Ovary (tissue), 9 donors: Measurements from ENCODE around the gene FGF6. TPM values are rescaled to one million over a fixed set of nuclear protein-coding genes. Genes with fewer than 3 reads are reported as not detected.
"Not testable (repeated sequence)": the region's sequence is repeated elsewhere in the genome, so short reads cannot be mapped to it uniquely, and the experiment has no call there.

Experiments used
- DNase-seq, 5 donors: peaks; one replicate each; pipeline ENCODE4 v3.0.0-alpha.2; 2019 to 2020
- H3K27ac ChIP-seq, 2 donors: fragments of 200-600 bp; one replicate each; pipeline versions ENCODE4 v1.5.1 to v1.8.0; 2019 to 2022
- H3K27me3 ChIP-seq: fragments of 200-600 bp; one replicate; pipeline ENCODE4 v1.8.0; 2022
- H3K36me3 ChIP-seq: fragments of 200-600 bp; sonication (generic); one replicate; pipeline ENCODE4 v1.5.1; 2019
- H3K4me1 ChIP-seq: one replicate; pipeline ENCODE4 v1.8.1; 2013; ENCODE audit warnings: mild to moderate bottlenecking, moderate library complexity; ENCODE audit not compliant: insufficient read depth
- H3K4me3 ChIP-seq: fragments of 200-600 bp; sonication (generic); one replicate; pipeline ENCODE4 v1.5.1; 2017
- H3K9me3 ChIP-seq, 2 donors: fragments of 200-600 bp in 1 of 2; sonication (generic) in 1 of 2; one replicate each; pipeline versions ENCODE4 v1.5.1 to v1.8.1; 2013 to 2019; ENCODE audit warnings: mild to moderate bottlenecking in 1 of 2, moderate library complexity in 1 of 2
- EP300 ChIP-seq: sonication (generic); formaldehyde crosslinking; IDR thresholded peaks from one replicate; pipeline ENCODE4 v1.6.1; 2017; ENCODE audit warnings: antibody characterized with exemption
- POLR2A ChIP-seq: fragments of 450-650 bp; IDR thresholded peaks from one replicate; pipeline ENCODE4 v1.6.1; 2017; ENCODE audit warnings: antibody characterized with exemption, mild to moderate bottlenecking, moderate library complexity
- WGBS, 3 donors: extraction: QIAGEN DNeasy Blood & Tissue Kit in 1 of 3; methylation state at CpG; one replicate each; pipeline versions ENCODE4 v1.1.5 to v1.1.7; 2013 to 2017; 5-methylcytosine and 5-hydroxymethylcytosine counted together
- intact Hi-C, 4 donors: fragments of 100-400 bp; cut with DNase I; formaldehyde crosslinking; loops; one replicate each; pipeline versions ENCODE4 v1.11.0 to v1.15.1; 2022 to 2023
- polyA plus RNA-seq, 2 donors: library from polyadenylated mRNA; stranded (reverse); fragments of 200-250 nt in 1 of 2; fragments of 350-450 nt in 1 of 2; fragmentation: Illumina TruSeq in 1 of 2; extraction: RNeasy Lipid Tissue Mini Kit (QIAGEN cat#74804) in 1 of 2; gene quantifications; one replicate each; pipeline ENCODE4 v1.2.3, GENCODE V29; 2013 to 2014
- total RNA-seq, 7 donors: library from RNA; depleted of rRNA in 2 of 7; stranded (reverse); fragments of >200 nt in 2 of 7; fragmentation: NEBNext Ultra II Directional in 3 of 7; extraction: Animal tissue kit (Norgen Biotek cat#: 25700) in 3 of 7; gene quantifications; one replicate each; pipeline versions ENCODE4 v1.1.0 to v1.2.4, GENCODE V29; 2016 to 2023
- TF ChIP-seq, protein P1 (sequence below), 3 donors: fragments of 450-650 bp in 2 of 3; fragments of 200-600 bp in 1 of 3; IDR thresholded peaks; one replicate each; pipeline versions ENCODE4 v1.5.1 to v1.8.0; 2016 to 2022; ENCODE audit warnings: antibody characterized with exemption in 3 of 3, mild to moderate bottlenecking in 1 of 3
- donor health status: DM: no; HTN: no; CAD: no; lungs with moderate emphysema.
- donor health status: DM: no; HTN: no; CAD: no.
- donor health status: Bipolar disorder and iron deficiency.
- donor health status: DM: yes; HTN: yes; CAD: no.
- donor health status: DM: no; HTN: no; CAD: no.
- donor health status: DM: yes; HTN: yes; CAD: no.

FGF6 gene
- total and polyA plus RNA-seq, 9 donors: not detected

DNA sequence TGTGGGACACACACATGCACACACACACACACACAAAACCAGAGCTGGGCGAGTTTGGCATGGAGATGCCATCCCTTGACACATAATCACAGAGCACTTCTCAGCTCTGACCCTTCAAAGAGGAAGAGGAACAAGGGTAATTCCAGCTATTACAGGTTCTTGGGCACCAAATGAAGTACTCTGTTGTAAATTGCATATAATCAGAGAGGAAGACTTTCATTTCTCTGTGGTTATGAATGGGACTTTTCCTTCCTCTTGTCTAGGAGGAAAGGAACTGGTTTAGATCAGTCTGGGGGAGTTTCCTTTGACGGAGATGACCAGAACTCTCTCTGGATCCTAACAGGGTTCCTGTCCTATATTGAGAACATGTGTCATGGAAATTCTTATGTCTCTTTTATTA lies 26.4 kb upstream of the FGF6 start:
- no peaks in the 10 kb centered on the region for H3K36me3 ChIP-seq
- no peaks in the 10 kb centered on the region for H3K4me1 ChIP-seq
- H3K27ac ChIP-seq: no peak overlapping the region
- intact Hi-C loops: no loop called here
- DNase-seq: no peak
- TF ChIP-seq POLR2A (no peak), EP300 (no peak)
- TF ChIP-seq, protein P1, sequence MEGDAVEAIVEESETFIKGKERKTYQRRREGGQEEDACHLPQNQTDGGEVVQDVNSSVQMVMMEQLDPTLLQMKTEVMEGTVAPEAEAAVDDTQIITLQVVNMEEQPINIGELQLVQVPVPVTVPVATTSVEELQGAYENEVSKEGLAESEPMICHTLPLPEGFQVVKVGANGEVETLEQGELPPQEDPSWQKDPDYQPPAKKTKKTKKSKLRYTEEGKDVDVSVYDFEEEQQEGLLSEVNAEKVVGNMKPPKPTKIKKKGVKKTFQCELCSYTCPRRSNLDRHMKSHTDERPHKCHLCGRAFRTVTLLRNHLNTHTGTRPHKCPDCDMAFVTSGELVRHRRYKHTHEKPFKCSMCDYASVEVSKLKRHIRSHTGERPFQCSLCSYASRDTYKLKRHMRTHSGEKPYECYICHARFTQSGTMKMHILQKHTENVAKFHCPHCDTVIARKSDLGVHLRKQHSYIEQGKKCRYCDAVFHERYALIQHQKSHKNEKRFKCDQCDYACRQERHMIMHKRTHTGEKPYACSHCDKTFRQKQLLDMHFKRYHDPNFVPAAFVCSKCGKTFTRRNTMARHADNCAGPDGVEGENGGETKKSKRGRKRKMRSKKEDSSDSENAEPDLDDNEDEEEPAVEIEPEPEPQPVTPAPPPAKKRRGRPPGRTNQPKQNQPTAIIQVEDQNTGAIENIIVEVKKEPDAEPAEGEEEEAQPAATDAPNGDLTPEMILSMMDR (IDR thresholded peaks at IDR 0.05): no peak
- WGBS, 3 donors: 60 to 67% (median 62%) methylated on average over 2 of the region's 2 CpGs
- H3K4me3 ChIP-seq: no peak overlapping the region
- no peaks in the 10 kb centered on the region for H3K27me3 ChIP-seq
- no peaks in the 10 kb centered on the region for H3K9me3 ChIP-seq

- DNase-seq: no peak
- Histone ChIP-seq H3K4me1 (no peaks in the 10 kb centered on the region), H3K4me3 (no peak overlapping the region), H3K9me3 (no peaks in the 10 kb centered on the region), H3K36me3 (no peaks in the 10 kb centered on the region), H3K27ac (no peak overlapping the region), H3K27me3 (no peaks in the 10 kb centered on the region)
- intact Hi-C loops: no loop called here
- no peak for TF ChIP-seq EP300
- no peak for TF ChIP-seq POLR2A
- TF ChIP-seq, protein P1 (IDR thresholded peaks at IDR 0.05): no peak
- 85 to 89% (median 86%) methylated on average over 4 of the region's 4 CpGs for WGBS, 3 donors
Observed at GRCh38 chr12:4471256-4471655, 25.6 kb upstream of the FGF6 start.

DNA sequence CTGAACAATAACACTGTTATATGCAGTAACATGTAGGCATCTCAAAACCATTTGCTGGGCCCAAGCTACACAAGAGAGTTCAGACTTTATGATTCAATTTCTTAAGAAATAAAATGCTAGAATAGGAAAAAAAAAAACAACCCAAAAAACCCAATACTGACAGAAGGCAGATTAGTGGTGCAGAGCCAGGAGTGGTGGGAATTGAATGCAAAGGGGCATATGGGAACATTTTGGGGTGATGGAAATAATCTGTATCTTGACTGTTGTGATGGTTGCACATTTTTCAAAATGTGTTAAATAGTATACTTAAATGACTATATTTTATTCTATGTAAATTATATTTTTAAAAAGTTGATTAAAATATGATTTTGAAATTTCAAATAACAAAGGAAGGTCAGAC lies 23.4 kb upstream of the FGF6 start:
- Histone ChIP-seq H3K4me3 (no peak overlapping the region), H3K36me3 (no peaks in the 10 kb centered on the region), H3K9me3 (no peaks in the 10 kb centered on the region), H3K4me1 (no peaks in the 10 kb centered on the region), H3K27me3 (no peaks in the 10 kb centered on the region), H3K27ac (no peak overlapping the region)
- intact Hi-C loops: no loop called here
- no peak for TF ChIP-seq EP300
- TF ChIP-seq POLR2A: no peak
- TF ChIP-seq, protein P1 (IDR thresholded peaks at IDR 0.05): no peak
- no peak for DNase-seq

DNA sequence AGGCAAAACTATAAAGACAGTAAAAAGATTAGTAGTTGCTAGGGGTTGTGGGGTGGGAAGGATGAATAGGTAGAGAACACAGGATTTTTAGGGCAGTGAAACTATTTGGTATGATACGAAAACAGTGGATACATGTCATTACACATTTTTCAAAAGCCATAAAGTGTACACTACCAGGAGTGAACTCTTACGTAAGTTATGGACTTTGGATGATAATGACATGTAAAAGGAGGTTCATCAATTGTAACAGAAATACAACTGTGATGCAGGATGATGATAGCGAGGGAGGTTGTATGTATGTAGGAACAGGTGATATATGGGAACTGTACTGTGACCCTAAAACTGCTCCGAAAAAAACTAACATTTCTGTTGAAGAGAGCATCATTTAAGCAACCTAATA lies 15.1 kb upstream of the FGF6 start:
- Histone ChIP-seq H3K27me3 (no peaks in the 10 kb centered on the region), H3K4me1 (no peaks in the 10 kb centered on the region), H3K9me3 (no peaks in the 10 kb centered on the region), H3K4me3 (no peak overlapping the region), H3K27ac (no peak overlapping the region), H3K36me3 (no peaks in the 10 kb centered on the region)
- intact Hi-C loops: no loop called here
- 88 to 94% (median 89%) methylated on average over 4 of the region's 4 CpGs for WGBS, 3 donors
- DNase-seq: no peak
- TF ChIP-seq POLR2A: no peak
- TF ChIP-seq, protein P1 (IDR thresholded peaks at IDR 0.05): no peak
- no peak for TF ChIP-seq EP300

GRCh38 chr12:4455849-4456248 lies 10.2 kb upstream of the FGF6 start:
- H3K36me3 ChIP-seq, H3K9me3 ChIP-seq, H3K27me3 ChIP-seq, H3K4me1 ChIP-seq, H3K27ac ChIP-seq, intact Hi-C loops, H3K4me3 ChIP-seq, DNase-seq: not testable (repeated sequence)
- 94 to 97% (median 96%) methylated on average over 4 of the region's 4 CpGs for WGBS, 3 donors
